ENCODE measurements around the gene ICAM4. TPM values are rescaled to one million over a fixed set of nuclear protein-coding genes. Genes with fewer than 3 reads are reported as not detected.

The ICAM4 gene
- polyA plus RNA-seq, 1 of the 3 experiments (the other 2 are of a cell fraction), result 0.05 TPM

DNA sequence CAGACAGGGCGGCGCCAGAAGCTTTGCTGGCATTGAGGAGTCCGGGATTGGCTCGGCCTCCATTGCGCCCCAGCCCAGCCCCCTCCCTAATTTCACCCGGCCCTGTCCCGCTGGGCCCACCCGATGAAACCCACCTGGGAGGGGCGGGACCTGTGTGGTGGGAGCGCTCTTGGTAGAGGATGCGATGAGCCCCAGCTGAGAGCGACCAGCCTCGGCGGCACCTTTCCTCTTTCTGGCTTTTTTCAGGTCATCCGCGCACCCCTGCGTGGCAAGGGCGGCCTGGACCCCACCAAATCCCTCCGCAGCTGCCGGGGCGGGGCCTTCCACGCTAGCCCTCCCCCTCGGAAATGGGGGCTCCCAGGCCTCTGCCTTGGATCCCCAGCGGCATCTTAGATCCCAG lies 22.7 kb downstream of the ICAM4 start, which contains the start of gene ZGLP1:
TSS of gene ZGLP1 (minus strand) at position 393 of the 400 bp plus-strand sequence.
- no peaks in the 10 kb centered on the region for H4K20me1 ChIP-seq (ENCODE audit: insufficient read depth)
- ChIA-PET CTCF (interaction anchor here (0.6 to 1.4 kb wide), 5 partner anchors 15 to 81 kb away, joined by 3 to 5 read pairs (median 3); no protein-coding TSS in a partner anchor), POLR2A (no interaction called here)
- H3K36me3 ChIP-seq (replicated peaks in 1 of 2; ENCODE audit: control insufficient read depth in 1 of 2, insufficient read depth in 2 of 2, low read length in 1 of 2), result peaks cover 0 to 4% of the 10 kb centered on the region in 2 experiments
- no peak within 1 kb of the TSS for H3K4me3 ChIP-seq (ENCODE audit: low read depth in 2 of 2, low read length in 1 of 2)
- H3K4me2 ChIP-seq, result no peak within 1 kb of the TSS
- H3F3A ChIP-seq (replicated peaks; ENCODE audit: insufficient read depth), result no peaks in the 10 kb centered on the region
- no peak within 1 kb of the TSS for H2AFZ ChIP-seq (ENCODE audit: low read depth)
- H3K9me2 ChIP-seq, result no peaks in the 10 kb centered on the region
- H3K27ac ChIP-seq (ENCODE audit: low read depth in 2 of 2, low read length in 1 of 2), result no peak within 1 kb of the TSS
- no peak for DNase-seq
- TF ChIP-seq NFIC (IDR thresholded peaks at IDR 0.05; ENCODE audit: borderline replicate concordance) (no peak), GATA2 (CRISPR knock-in tag; IDR thresholded peaks at IDR 0.05) (no peak), CTCF (IDR thresholded peaks at IDR 0.05) (no peak), MXI1 (IDR thresholded peaks at IDR 0.05; ENCODE audit: low read depth, low read length) (no peak), GABPA (IDR thresholded peaks at IDR 0.05; ENCODE audit: low read depth) (no peak), TAF1 (IDR thresholded peaks at IDR 0.05; ENCODE audit: borderline replicate concordance, low read depth, low read length) (no peak), USF1 (IDR thresholded peaks at IDR 0.05; ENCODE audit: borderline replicate concordance, low read depth) (no peak), NRF1 (IDR thresholded peaks at IDR 0.05; ENCODE audit: low read depth, low read length) (no peak)
- TF ChIP-seq, protein P1, sequence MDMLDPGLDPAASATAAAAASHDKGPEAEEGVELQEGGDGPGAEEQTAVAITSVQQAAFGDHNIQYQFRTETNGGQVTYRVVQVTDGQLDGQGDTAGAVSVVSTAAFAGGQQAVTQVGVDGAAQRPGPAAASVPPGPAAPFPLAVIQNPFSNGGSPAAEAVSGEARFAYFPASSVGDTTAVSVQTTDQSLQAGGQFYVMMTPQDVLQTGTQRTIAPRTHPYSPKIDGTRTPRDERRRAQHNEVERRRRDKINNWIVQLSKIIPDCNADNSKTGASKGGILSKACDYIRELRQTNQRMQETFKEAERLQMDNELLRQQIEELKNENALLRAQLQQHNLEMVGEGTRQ (IDR thresholded peaks at IDR 0.05; ENCODE audit: borderline replicate concordance, low read depth, low read length), result no peak
- no peaks in the 10 kb centered on the region for H3K27me3 ChIP-seq (ENCODE audit: insufficient read depth)
- H3K9me3 ChIP-seq, result no peaks in the 10 kb centered on the region
- peaks cover 2% of the 10 kb centered on the region; the same call in 1 of the 2 replicates for H3K79me2 ChIP-seq (ENCODE audit: insufficient read depth)
- H3K9ac ChIP-seq, result no peak within 1 kb of the TSS
- no peaks in the 10 kb centered on the region for H3K4me1 ChIP-seq (ENCODE audit: control insufficient read depth in 1 of 2, insufficient read depth in 2 of 2, low read depth in 1 of 2, low read length in 1 of 2)
- 87% methylated on average over 19 of the region's 24 CpGs for WGBS (ENCODE audit: low lambda C conversion rate)

- H3K9ac ChIP-seq, result peak within 1 kb of the TSS; percentile 68
- H3K36me3 ChIP-seq (replicated peaks in 1 of 2; ENCODE audit: control insufficient read depth in 1 of 2, insufficient read depth in 2 of 2, low read length in 1 of 2), result peaks cover 4 to 19% of the 10 kb centered on the region in 2 experiments
- H4K20me1 ChIP-seq (ENCODE audit: insufficient read depth), result no peaks in the 10 kb centered on the region
- H3F3A ChIP-seq (replicated peaks; ENCODE audit: insufficient read depth), result peaks cover 6% of the 10 kb centered on the region
- ChIA-PET POLR2A (interaction anchor here (1.1 to 1.4 kb wide), 2 partner anchors 10 to 44 kb away, joined by 5 to 8 read pairs; no protein-coding TSS in a partner anchor), CTCF (interaction anchor here (0.5 to 3.2 kb wide), 8 partner anchors 15 to 75 kb away, joined by 3 to 16 read pairs (median 4); partner anchors contain the start of gene ICAM1)
- peak; percentile 97 for DNase-seq
- no peaks in the 10 kb centered on the region for H3K9me2 ChIP-seq
- H2AFZ ChIP-seq (ENCODE audit: low read depth), result peak within 1 kb of the TSS; percentile 86
- H3K9me3 ChIP-seq, result no peaks in the 10 kb centered on the region
- H3K27me3 ChIP-seq (ENCODE audit: insufficient read depth), result no peaks in the 10 kb centered on the region
- peaks cover 0 to 17% of the 10 kb centered on the region in 2 experiments; a peak in 1 of 4 replicates for H3K4me1 ChIP-seq (ENCODE audit: control insufficient read depth in 1 of 2, insufficient read depth in 2 of 2, low read depth in 1 of 2, low read length in 1 of 2)
- H3K79me2 ChIP-seq (ENCODE audit: insufficient read depth), result peaks cover 12% of the 10 kb centered on the region; the same call in 1 of the 2 replicates
- peak within 1 kb of the TSS; percentile 37 to 85 for H3K27ac ChIP-seq (ENCODE audit: low read depth in 2 of 2, low read length in 1 of 2)
- WGBS (ENCODE audit: low lambda C conversion rate), result 4% methylated on average over 16 of the region's 55 CpGs
- peak within 1 kb of the TSS; percentile 73 to 79 for H3K4me3 ChIP-seq (ENCODE audit: low read depth in 2 of 2, low read length in 1 of 2)
- H3K4me2 ChIP-seq, result peak within 1 kb of the TSS; percentile 87
- TF ChIP-seq FOXJ3 (CRISPR knock-in tag; IDR thresholded peaks at IDR 0.05) (no peak), SMC3 (IDR thresholded peaks at IDR 0.05; ENCODE audit: low read depth, low read length) (no peak), FOSL2 (IDR thresholded peaks at IDR 0.05; ENCODE audit: borderline replicate concordance, low read depth) (no peak), FOXM1 (IDR thresholded peaks at IDR 0.05; ENCODE audit: low read depth) (no peak), GABPA (IDR thresholded peaks at IDR 0.05; ENCODE audit: low read depth) (peak; percentile 13; the same call in 1 of the 2 replicates), RAD21 (IDR thresholded peaks at IDR 0.05; ENCODE audit: low read length) (no peak), MEF2A (IDR thresholded peaks at IDR 0.05; ENCODE audit: borderline replicate concordance, low read depth) (no peak), RXRA (IDR thresholded peaks at IDR 0.05; ENCODE audit: borderline replicate concordance, low read depth) (no peak), TAF1 (IDR thresholded peaks at IDR 0.05; ENCODE audit: borderline replicate concordance, low read depth, low read length) (peak; percentile 63; the same call in 1 of the 2 replicates), RCOR1 (IDR thresholded peaks at IDR 0.05; ENCODE audit: low read length) (no peak)
- TF ChIP-seq, protein P2, sequence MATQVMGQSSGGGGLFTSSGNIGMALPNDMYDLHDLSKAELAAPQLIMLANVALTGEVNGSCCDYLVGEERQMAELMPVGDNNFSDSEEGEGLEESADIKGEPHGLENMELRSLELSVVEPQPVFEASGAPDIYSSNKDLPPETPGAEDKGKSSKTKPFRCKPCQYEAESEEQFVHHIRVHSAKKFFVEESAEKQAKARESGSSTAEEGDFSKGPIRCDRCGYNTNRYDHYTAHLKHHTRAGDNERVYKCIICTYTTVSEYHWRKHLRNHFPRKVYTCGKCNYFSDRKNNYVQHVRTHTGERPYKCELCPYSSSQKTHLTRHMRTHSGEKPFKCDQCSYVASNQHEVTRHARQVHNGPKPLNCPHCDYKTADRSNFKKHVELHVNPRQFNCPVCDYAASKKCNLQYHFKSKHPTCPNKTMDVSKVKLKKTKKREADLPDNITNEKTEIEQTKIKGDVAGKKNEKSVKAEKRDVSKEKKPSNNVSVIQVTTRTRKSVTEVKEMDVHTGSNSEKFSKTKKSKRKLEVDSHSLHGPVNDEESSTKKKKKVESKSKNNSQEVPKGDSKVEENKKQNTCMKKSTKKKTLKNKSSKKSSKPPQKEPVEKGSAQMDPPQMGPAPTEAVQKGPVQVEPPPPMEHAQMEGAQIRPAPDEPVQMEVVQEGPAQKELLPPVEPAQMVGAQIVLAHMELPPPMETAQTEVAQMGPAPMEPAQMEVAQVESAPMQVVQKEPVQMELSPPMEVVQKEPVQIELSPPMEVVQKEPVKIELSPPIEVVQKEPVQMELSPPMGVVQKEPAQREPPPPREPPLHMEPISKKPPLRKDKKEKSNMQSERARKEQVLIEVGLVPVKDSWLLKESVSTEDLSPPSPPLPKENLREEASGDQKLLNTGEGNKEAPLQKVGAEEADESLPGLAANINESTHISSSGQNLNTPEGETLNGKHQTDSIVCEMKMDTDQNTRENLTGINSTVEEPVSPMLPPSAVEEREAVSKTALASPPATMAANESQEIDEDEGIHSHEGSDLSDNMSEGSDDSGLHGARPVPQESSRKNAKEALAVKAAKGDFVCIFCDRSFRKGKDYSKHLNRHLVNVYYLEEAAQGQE (IDR thresholded peaks at IDR 0.05; ENCODE audit: low read depth, low read length), result no peak
Measured at GRCh38 chr19:10315335-10316214, 28.8 kb downstream of the ICAM4 start, which contains the start of gene FDX2. FDX2 (minus strand) TSS chr19:10316015; CDS start chr19:10315996, 19 bp downstream.
